Dermis microvascular lymphatic vessel endothelial cell (primary cell): ENCODE data around the gene MAPKAPK2. TPM values are rescaled to one million over a fixed set of nuclear protein-coding genes. Genes with fewer than 3 reads are reported as not detected.

Experiments
- DNase-seq, 2 donors: peaks; one replicate each; pipeline versions ENCODE4 v3.0.0 to v3.0.0-alpha.2; 2010; ENCODE audit warnings: low read depth in 2 of 2
- total RNA-seq: library from RNA; depleted of rRNA; stranded (reverse); fragments of >200 nt; gene quantifications from 2 replicates; pipeline ENCODE4 v1.2.1, GENCODE V29; 2014

The MAPKAPK2 gene
- total RNA-seq, 1 donor from 2014 or later, result 27.0 TPM

DNA sequence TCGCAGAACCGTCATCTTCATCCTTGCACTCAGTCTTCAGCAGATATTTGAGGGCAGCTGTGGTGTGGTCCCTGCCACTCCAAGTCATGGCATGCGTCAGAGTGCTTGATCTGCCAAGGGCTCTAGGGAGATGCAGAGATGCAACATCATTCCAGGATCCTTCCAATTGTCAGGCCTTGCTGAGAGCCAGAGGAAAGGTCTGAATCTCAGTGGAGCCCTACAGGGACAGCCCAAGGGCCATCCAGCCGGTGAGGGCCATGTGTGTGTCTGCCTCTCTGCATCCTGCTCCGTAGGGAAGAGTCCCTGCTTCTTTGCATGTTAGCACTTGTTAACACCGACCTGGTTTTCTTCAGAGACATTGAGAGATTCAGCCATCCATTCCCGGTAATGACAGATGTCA lies 17.6 kb downstream of the MAPKAPK2 start:
- no peak for DNase-seq

DNA sequence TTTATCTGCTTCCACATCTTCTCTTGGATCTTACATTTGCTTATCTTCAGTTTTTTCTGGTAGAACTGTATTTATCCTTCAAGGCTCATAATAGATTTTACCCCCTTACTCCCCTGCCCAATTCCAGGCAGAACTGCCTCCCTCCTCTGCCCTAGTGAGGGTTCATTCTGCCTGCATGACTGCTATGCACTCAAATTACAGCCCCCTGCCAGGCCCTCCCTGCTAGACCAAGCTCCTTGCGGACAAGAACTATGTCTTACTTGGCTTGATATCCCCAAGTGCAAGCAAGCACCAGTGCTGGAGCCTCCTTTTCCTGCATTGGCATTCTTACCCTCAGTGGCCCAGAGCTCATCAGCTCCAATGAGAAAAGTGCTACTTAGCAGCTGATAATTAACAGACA lies 18.1 kb downstream of the MAPKAPK2 start:
- DNase-seq, result no peak

DNA sequence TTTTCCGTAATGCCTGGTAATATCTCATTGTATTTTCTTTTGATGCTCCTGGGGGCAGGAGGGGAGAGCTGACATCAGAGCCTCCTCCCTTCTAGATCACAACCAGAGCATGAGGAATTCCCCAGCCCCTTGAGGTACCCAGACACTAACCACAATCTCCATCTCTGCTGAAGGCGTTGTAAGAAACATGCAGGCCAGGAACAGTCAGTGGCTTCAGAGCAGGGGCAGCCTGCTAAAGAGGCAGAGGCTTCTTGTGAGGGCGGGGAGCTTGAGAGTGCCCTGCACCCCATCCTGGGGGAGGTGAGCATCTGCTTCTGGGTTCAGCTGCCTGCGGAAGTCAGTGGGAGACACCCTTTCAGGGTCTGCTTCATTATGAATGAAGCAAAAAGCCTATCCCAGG lies 19.0 kb downstream of the MAPKAPK2 start:
- DNase-seq, result no peak

DNA sequence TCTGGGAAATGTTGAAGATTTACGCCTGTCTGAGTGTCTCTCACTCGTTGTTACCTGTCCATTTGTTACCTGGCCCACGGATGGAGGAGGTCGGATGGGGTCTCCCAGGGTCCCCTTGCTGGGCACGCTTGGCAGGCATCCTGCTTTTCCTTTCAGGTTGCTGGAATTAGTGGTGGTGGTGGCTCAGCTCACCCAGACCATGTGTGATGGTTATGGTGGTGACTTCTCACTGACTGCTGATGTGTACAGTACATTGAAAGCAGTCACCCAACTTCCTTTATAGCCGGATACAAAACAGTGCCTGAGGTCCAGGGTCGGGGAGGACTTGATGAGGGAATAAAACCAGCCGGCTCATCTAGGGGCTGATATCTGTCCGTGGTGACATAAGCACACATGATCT lies 19.5 kb downstream of the MAPKAPK2 start:
- peak; percentile 27 to 28 for DNase-seq

DNA sequence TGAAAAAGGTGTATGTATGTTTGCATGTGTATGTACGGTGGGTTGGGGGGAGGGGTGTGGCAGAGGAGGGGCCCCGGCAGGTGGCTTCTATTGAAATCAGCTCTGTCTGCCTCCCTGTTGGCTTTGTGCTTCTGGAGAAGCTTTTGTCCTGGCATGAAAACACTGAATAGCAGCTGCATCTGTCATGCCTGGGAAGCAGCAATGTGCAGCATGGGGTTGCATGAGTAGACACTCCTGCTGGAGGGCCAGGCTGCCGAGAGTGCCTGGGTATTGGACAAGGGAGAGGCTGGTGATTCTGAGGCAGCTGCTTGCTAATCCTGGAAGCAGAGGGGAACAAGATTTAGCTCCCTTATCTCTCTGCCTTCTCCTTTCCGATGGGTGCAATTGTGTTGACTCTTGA lies 20.5 kb downstream of the MAPKAPK2 start:
- DNase-seq, result no peak

DNA sequence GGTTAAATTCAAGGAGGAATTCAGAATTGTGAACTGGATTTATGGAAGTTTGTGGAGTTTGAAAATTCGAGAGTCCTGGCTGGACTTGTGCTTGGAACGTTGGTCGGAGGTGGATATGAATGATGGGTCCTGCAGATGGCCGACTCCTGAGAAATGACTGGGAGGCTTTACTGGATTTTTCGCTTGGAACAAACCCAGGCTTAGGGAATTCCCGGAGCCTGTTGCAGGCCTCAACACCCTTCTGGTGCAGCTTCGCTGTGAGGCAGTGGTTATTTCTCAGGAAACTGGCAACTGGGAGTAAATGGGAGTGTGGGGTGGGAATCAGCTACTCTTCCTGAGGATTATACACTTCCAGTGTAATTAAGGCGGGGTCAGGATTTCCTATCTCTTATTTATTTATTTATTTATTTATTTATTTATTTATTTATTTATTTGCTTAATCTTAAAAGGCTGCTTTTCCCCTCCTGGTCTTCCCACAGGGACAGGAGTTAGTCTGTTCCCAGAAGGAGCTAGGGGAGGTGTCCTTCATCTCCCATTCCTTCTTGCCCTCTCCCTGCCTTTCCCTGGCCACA lies 21.1 kb downstream of the MAPKAPK2 start:
- DNase-seq, result no peak

DNA sequence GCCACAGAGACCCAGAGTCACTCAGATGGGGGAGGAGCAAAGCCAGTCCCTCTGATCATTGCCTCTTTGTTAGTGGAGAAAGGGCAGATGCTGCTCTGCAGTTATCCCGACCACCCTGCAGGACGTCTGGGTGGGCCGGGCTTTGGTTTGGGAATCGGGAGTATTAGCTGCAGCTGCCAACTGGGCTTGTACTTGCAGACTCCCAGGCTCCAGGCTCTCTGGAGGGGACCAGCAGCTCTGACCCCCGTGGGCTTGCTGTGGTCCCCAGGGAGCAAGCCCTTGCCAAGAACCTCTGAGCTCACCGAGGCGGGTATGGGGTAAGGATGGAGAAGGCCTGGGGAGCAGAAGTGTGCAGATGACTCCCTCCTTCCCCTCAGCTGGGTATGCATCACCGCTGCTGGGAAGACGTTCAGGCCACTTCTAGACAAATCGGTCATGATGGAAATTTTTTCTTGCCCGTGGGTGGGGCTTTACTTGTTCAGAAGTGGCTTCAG lies 21.6 kb downstream of the MAPKAPK2 start:
- no peak for DNase-seq

DNA sequence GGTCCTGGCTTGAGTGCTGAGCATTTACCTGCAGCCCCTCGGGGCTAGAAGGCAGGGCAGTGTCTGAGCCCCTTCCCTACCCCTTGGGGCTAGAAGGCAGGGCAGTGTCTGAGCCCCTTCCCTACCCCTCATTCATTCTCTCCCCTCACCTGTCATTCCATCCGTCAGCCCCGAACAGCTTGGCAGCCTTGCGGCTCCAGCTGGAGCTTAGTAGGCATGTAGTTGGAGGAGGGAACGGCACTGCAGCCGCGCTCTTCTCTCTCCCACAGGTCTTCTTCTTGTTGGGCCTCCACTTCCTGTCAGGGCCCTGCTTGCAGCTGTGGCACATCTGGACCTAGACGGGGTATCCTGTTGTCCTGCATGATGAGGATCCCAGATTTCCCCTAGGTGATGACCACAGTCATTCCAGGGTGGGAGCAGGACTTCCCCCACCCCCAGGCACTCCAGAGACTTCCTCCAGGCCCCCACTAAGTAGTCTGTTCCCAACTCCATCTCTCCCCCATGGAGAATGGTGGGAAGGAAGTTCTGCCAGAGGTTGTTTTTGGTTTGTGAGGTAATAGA lies 22.2 kb downstream of the MAPKAPK2 start:
- no peak for DNase-seq

DNA sequence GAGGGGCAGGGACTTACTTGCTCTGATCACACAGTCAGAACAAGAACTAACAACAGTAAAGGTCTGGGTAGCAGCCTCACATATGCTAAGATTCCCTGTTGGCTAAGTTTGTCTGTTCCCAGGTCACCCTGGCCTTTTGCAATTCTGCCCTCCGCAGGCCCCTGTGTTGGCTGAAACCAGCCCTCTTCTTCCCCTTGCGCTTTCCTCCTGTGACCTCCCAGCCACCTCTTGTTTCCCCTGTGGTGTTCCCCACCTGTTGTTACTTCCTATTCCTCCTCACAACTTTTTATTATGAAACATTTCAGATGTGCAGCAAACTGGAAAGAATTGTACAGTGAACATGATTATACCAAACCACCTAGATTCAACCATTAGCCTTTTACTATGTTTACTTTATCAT lies 23.4 kb downstream of the MAPKAPK2 start:
- DNase-seq, result peak in 1 of 2 donors; percentile 22

DNA sequence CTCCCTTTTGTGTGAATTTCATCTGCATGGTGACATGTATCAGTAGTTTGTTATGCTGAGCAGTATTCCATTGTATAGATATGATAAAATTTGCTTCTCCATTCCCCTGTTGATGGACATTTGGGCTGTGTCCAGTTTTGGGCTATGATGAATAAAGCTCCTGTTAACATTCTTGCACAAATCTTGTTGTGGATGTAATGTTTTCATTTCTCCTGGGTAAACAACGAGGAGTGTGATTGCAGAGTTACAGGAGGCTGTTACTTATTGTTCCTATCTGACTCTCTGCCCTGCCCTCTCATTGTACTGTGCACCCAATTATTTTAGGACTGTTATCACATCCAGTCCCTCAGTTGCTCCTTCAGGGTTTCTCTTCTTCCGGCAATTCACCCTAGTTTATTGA lies 24.2 kb downstream of the MAPKAPK2 start:
- peak in 1 of 2 donors; percentile 56 for DNase-seq

DNA sequence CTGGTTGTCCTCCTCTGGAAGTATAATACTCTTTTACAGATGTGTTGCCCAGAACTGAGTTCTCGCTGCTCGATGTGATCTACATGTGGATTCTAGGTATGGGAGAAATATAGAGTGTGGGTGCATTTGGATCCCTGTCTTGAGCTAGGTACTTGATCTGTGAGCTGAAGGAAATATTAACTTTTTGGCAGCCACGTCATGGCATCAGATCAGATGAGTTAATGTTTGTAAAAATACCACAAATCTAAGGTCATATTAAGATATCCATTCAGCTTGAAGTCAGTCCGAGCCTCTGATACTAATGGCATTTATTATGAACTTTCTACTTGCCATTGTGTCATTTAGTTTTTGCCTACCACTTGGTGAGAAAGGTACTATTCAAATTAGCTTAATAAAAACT lies 24.6 kb downstream of the MAPKAPK2 start:
- no peak for DNase-seq

DNA sequence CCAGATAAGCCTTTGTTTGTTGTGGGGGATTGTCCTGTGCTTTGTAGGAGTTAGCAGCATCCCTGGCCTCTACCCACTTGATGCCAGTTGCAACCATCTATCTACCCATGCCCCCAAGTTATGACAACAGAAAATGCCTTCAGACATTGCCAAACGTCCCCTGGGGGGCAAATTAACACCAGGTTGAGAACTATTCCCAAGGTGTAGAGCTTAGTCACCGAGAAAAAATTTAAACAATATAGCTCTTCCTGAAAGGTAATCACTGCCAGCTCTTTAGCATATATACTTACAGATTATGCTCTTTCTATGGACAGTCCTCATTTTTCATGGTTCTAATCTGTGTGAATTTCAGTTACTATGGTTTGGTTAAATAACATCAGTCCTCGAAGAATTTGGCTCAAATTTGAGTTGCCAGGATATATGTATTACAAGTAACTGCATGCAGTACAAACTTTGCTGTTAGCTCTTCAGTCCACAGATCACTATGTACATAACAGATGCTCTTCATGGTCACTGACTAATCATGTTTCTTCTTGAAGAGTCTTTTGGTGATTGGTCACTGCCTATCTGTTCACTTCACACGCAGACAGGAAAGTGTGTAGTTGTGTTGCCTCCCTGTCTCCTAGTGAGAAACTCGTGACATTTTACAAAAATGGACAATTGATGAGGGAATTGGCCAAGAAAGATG lies 25.2 kb downstream of the MAPKAPK2 start:
- no peak for DNase-seq

DNA sequence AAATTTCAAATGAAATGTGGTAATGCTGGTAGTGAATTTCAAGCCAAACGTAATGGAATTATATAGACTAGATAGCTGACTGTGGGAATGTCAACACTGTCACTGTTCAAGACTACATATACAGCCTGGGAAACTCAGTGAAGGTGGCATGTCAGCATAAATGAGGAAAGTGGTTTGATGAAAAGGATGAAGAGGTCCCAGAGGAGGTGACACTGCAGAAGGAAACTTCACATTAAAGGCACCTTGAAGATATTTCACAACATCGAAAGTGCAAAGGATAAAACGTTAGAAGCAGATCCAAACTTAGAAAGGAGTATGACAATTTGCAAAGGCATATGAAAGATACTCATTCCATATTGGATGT lies 25.7 kb downstream of the MAPKAPK2 start:
- no peak for DNase-seq

DNA sequence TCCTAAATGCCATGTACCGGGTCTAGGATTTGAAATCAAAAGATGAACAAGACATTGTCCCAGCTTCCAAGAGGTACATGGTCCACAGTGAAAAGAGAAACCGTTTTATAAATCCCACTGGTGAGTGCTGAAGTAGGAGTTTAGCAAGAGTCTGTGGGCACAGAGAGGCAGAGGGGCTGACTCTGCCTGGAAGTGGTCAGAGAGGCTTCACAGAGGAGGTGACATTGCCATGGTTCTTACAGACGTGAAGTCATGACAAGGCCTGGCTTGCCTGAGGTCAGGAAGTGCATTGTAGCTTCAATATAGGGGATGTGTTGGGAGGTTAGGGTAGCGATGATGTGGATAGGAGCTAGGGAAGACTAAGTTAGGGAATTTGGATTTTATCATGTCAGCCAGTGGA lies 28.4 kb downstream of the MAPKAPK2 start:
- no peak for DNase-seq

DNA sequence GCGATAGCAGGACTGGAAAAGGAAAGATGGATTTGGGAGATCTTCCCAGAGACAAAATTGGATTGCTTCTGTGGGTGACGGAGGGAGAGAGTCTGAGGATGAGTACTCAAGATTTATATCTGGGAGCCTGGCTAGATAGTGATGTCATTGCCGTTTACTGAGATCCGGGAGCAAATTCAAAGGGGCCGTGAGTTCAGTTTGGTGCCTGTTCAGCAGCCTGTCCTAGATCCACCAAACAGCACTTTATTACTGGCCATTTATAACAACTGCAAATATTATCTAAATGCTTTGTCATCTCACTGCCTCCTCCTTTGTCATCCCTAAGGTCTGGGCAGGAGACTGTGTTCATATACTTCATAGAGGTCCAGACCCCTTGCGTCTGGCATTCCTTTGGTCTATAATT lies 29.2 kb downstream of the MAPKAPK2 start:
- DNase-seq, result no peak

DNA sequence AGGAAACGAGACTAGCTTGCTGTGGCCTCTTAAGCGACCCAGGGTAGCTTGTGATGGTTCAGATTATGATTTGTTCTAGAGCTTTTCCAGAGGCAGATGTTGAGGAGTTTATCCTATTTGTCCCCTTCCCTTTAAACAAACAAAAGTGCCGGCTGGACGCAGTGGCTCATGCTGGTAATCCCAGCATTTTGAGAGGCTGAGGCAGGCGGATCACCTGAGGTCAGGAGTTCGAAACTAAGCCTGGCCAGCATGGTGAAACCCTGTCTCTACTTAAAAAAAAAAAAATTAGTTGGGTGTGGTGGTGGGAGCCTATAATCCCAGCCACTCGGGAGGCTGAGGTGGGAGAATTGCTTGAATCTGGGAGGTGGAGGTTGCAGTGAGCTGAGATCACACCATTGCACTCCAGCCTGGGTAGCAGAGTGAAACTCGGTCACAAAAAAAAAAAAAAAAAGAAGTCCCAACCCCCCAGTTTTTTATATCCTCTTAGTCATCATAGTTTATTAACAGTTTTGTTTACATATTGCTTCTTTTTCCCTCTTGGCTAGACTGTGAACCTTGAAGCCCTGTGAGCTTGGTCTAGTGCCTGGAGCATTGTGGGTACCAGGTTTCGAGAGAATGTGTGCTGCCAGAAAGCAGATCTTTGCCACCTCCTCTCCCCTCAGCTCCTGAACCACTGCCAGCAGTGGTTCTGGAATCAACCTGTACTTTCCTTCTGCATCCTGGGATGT lies 29.8 kb downstream of the MAPKAPK2 start:
- peak in 1 of 2 donors; percentile 24 for DNase-seq

DNA sequence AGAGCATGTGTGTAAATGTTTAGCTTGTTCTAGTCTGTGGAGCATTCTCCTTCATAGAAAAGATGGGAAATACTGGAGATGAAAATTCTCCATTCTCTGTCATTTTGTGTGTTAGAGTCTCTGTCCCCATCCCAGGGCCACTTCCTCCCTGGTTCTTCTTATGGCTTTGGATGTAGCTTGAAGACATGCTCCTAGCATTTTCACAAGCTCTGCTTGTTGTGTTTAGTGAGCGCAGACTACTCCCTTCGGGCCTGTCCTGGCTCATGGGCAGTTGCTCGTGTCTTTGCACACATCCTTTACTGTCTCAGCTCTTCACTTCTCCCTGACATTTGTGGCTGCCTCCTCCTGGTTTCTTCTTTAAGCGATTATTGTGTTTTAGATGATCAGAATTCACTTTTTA lies 30.4 kb downstream of the MAPKAPK2 start:
- no peak for DNase-seq

DNA sequence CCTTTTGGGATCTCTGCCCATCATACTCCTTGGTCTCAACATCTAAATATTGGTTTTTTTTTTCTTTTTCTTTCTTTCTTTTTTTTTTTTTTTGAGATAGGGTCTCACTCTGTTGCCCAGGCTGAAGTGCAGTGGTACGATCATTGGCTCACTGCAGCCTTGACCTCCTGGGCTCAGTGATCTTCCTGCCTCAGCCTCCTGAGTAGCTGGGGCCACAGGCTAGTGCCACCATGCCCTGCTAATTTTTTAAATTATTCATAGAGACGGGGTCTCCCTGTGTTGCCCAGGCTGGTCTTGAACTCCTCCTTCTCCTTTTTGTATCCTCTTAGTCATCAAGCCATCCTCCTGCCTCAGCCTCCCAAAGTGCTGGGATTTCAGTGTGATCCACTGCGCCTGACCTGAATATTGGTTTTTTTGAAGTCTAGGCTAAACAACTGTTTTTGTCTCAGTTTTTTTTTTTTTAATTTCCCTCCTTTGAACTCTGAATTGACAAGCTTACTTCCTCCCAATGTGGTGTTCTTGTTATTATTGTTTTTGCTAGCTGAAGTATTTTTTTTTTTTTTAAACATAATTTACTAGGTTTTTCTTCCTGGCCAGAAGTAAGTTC lies 30.9 kb downstream of the MAPKAPK2 start:
- no peak for DNase-seq

DNA sequence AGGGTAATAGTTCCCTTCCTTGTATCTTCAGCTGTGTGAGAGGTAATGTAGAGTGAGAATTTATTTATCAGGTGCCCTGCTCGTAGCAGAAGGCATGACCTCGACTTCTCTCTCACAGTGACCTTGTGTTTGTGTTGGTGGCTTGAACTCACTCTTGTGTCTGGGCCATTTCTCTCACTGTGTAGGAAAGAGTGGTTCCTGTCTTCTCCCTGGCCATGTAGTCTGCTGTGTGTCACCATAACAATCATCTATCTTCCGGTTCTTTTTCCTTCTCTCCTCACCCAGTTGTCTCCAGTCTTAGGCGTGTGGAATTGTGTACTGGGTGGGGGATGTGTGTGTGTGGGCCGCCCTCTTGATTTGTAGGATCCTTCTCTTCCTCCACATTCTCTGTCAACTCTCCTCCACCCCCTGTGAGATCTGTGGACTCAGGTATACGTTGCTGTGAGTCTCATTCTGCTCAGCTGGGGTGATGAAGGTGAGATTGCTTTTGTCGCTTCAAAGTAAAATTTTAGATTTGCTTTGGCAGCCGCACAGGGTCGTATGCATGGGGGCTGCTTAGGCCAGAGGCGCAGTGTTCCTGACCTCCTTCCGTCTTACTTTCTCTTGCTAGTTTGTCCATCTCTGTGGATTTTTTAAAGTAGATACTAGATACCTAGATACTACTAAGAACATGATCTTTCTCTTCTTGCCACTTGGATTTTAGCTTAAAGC lies 31.6 kb downstream of the MAPKAPK2 start:
- no peak for DNase-seq

DNA sequence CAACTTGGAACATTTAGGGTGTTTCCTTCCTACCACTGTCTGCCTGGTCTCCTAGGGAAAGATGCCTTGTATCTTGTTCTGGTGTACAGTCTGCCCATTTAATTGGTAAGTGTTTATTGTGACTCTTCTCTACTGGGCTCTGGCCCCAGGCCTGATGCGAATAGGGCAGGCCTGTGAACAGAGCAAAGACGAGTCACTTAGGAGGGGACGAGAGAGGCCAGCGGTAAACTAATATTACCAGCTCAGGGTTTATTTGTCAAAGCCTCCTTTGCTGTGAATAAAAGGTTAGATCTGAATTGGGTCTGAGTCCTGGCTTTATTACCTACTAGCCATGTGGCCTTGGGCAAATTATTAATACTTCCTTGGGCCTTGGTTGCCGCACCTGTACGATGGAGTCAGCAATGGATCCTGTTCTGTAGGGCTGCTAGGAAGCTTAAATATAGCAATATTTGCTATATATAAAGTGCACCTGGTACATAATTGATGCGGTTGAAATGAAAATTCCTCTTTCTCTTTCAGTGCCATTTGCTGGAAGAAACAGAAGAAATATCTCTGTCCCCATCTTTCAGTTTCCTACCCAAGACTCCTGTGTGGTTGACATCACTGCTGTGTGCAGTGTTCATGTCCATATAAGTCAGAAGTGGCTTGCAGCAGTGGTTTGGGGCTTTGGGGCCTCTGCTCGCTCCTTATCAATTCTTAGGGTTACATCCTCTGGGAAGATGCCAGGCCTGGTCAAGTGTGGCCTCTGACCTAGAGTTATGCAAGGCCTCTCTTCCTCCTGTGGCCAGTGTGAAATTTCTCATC lies 32.4 kb downstream of the MAPKAPK2 start:
- DNase-seq, result no peak

DNA sequence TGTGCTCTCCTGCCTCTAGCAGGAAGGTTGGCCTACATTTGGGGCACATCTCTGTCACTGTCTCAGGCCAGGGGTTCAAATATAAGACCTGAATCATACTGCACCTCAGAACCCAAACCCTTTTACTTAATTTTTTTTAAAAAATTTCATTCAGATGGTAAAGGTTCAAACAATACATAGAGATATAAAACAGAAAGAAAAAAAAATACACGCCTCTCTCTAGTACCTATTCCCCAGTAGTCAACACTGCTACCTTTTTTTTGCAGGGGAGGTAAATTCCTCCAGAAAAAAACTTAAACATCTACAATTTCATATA lies 32.9 kb downstream of the MAPKAPK2 start:
- DNase-seq, result no peak
